Measurements from ENCODE around the gene CCM2.

CCM2 gene

GRCh38 chr7:45000093-45001032, at the start of gene CCM2:
Gene CCM2, plus strand, starts transcription at chr7:45000201. Its CDS starts 133 bp downstream, at chr7:45000334.
- no peak for DNase-seq (ENCODE audit: low read depth)

DNA sequence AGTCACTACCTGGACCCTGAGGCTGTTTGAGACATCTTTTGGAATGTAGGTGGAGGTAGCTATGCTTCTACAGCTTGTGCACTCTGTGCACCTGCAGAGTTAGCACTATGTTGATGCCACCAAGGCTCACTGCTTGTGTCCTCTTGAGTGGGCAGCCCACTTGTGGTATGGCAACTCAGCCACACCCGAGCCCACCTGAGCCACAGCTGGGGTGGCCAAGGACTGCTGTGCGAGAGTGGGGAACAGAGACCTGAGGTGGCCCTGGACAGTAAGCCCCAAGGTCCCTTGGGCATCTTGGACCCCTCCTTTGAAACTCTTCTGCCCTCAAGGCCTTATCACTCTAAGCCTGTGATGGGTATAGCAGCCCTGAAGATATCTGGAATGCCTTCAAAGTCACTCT, 46.8 kb upstream of the CCM2 start:
- no peak for DNase-seq (ENCODE audit: low read depth)

GRCh38 chr7:44955733-44956132, 44.3 kb upstream of the CCM2 start:
- no peak for DNase-seq (ENCODE audit: low read depth)

DNA sequence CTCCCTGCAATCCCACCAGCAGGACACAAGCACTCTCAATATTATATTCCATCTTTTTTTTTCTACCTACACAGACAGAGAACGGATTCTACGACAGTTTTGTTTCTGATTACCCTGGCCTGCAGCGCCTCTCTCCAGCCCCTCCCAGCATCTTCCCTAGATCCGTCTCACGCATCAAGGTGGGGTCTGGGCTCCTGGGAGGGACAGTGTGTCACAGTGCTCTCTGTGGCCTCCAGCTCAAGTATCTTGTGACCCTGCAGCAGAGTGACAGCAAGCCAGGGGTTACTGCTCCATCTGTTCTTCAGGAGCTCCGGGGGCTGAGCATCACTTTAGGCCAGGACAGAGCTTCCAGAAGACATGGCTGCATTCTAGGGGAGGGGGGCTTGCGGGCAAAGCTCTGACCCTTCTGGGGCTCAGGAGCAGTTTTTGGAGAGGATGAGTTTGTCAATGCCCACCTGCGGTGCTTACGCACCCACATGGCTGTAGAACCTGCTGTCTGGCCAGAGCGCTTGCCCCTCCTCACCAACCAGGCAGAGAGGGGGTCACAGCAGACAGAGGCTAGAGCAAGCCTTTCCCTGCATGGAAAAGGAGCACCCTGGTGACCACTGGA, 43.7 kb upstream of the CCM2 start:
- DNase-seq (ENCODE audit: low read depth) = no peak

DNA sequence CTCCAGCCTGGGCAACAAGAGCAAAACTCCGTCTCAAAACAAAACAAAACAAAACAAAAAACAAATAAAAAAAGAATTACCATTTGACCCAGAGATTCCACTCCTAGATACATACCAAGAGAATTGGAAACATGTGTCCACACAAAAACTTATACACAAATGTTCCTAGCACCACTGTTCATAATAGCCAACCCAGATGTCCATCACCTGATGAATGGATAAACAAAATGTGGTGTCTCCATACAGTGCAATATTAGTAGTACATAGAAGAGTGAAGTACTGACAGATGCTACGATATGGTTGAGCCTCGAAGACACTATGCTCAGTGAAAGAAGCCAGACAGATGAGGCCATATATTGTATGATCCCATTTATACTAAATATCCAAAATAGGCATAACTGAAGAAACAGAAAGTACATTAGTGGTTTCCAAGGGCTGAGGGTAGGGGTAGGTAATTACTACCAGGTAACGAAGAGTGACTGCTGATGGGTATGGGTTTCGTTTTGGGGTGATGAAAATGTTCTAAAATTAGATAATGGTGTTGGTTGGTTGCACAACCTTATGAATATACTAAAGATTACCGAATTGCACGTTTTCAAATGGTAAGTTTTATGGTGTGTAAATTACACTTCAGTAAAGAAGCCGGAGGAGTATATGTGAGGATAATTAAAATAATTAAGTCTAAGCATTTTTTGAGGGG, 41.2 kb upstream of the CCM2 start:
- no peak for DNase-seq (ENCODE audit: low read depth)

DNA sequence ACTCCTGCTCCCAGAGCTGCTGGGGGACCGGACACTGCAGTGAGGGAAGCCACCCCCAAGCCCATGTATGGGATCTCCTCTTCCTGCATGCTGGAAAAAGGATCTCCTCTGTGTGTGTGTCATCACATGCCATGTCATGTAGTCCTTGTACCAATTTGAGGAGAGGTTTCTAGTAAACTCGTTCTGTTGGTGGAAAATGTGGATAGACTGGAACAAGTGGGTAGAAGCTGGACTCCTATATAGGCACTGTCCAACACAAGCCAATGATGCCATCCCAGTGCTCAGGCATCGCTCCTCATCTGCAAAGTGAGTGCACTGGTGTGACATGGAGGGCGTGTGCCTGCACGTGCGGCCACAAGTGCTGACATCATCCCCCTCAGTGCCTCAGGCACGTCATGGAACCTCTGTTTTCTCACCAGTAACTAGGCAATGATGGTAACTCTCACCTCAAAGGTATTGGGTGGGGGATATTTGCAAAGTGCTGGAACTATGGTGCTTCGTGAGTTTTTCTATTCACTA, 40.5 kb upstream of the CCM2 start:
- DNase-seq (ENCODE audit: low read depth) = no peak

- no peak for DNase-seq (ENCODE audit: low read depth)
Measured at GRCh38 chr7:44960011-44960580, 39.9 kb upstream of the CCM2 start.

DNA sequence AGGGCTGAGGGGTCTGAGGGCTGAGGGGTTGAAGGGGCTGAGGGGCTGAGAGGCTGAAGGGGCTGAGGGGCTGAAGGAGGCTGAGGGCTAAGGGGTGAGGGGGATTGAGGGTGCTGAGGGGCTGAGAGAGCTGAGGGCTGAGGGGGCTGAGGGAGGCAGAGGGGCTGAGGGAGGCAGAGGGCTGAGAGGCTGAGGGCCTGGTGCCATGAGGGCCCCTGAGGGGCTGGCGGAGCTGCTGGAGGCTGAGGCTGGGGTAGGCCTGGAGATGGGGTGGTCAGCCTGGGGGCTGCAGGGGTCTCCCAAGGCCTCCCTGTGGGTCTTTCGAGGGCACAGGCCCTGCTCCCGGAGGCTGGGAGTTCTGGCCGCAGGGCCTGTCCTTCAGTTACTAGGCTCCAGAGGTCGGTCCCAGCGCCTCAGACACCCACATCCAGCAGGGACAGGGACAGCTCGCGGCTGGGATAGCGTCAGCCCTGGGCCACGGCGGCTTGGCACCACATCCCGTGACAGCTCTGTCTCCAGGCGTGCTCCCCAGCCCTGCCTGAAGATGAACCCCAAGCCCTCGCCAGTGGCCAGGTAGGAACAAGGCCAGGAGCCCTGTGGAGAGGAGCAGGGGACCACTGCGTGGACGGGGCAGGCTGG, 38.0 kb upstream of the CCM2 start:
- no peak for DNase-seq (ENCODE audit: low read depth)

DNA sequence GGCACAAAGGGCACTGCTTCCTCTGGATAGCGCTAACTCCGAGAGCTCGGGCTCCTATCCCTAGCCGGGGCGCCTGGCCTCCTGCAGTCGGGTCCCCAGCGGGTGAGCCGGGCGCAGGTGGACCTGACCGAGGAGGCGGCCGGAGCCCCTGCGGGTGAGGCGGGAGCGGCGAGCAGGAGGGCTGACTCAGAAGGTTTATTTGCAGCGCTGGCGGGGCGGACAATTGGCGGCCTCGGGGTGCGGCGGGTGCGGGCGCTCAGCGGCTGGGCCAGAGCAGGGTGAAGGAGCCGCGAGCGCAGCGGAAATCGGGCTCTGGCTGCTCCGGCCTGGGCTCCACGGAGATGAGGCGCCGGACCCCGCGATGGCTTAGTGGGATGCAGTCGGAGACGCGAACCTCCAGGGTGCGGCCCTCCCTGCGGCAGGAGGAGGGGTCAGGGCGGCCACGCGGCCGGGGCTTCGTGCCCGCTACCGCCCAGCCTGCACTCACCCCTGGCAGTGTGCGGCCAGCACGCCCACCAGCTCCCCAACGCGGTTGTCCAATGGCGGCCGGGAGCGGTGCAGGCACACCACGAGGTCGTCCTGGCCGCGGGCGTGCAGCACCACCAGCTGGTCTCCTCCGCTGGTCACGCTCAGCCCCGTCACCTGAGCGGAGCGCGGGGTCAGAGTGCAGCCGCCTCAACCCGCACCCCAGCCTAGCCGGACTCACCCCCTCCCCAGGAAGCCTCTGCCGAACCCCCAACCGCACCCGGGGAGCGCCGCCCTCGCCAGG, 37.3 kb upstream of the CCM2 start:
- no peak for DNase-seq (ENCODE audit: low read depth)

- no peak for DNase-seq (ENCODE audit: low read depth)
Measured at GRCh38 chr7:44963364-44964290, 36.4 kb upstream of the CCM2 start.

DNA sequence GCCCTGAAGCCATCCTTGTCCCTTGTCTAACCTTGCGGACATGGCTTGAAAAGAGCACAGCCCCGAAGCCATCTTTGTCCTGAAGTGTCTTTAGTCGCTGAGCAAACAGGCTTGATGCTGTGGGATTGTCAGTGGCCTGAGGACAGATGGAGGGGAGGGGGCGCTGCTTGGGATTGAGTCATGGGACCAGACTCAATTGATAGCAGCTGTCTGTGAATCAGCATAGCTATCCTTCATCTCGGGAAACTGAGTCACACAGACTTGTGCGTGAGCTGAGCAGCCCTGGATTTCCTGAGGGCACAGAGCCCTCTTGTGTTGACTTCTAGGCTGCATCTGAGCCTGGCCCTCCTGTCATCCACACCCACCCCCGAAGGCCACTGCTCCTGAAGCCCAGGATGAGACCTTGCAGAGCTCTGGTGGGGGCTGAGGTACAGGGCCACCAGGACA, 35.6 kb upstream of the CCM2 start:
- DNase-seq (ENCODE audit: low read depth) = no peak

DNA sequence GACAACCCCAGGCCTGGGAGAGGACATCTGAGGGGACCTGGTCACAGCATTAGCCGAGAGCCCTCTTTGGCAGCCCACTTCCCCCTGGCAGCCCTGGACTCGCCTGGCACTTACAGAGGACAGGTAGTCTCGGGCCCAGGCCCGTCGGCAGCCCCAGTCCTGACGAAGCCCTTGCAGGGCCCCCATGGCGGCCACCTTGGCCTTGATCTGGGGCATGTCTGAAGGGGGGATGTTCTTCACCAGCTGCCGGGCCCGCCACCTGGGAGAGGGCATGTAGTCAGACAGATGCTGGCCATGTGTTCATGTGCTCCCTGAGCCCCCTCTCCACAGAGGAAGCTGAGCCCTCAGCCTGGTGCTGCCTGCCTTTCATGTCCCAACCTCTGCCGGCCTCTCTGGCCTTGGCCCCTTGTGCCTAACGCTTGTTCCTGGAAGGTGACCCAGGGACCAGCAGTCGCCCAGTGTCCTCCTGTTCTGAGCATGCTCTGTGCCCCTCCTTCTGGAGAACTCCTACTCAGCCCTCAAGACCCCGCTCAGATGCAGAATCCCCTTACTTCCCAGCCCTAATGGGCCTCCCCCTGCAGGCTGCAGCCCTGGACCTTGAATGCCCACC, 35.1 kb upstream of the CCM2 start:
- DNase-seq (ENCODE audit: low read depth) = no peak

DNA sequence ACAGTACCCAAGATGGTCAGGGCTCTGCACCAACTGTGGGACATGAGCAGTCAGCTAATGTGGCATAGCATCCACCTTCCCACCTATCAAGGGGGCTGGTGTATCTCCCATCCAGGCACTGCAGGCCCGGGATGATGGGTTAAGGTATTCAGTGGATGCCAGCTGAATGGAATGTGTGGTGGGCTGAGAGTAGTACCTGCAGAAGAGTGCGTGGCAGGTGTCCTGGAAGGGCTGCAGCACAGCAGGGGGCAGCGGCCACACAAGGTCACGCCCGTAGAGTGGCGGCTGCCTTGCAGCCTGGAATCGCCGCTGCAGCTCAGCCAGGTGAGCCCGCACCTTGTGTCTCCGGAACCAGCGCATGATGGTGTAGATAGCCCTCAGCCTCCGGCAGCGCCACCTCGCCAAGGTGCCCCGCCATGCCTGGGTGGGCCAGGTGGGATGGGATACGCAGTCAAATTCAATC, 34.5 kb upstream of the CCM2 start:
- DNase-seq (ENCODE audit: low read depth) = no peak

GRCh38 chr7:44965937-44966730, 33.9 kb upstream of the CCM2 start:
- no peak for DNase-seq (ENCODE audit: low read depth)

GRCh38 chr7:44966731-44967538, 33.1 kb upstream of the CCM2 start:
- no peak for DNase-seq (ENCODE audit: low read depth)

GRCh38 chr7:44967571-44968446, 32.2 kb upstream of the CCM2 start:
- no peak for DNase-seq (ENCODE audit: low read depth)
